SK-N-MC (cell line): Measurements from ENCODE around the gene EHBP1.

Experiments used
- EZH2 ChIP-seq: fragments of 200-600 bp; sonication (generic); IDR thresholded peaks from one replicate; pipeline ENCODE4 v1.6.1; 2017; ENCODE audit warnings: antibody characterized with exemption
- FOXP2 ChIP-seq: optimal IDR thresholded peaks from 2 replicates; pipeline ENCODE3; 2011; ENCODE audit warnings: mild to moderate bottlenecking, moderate library complexity; ENCODE audit not compliant: insufficient read depth; ENCODE audit errors: extremely low read length, control extremely low read depth
- POLR2AphosphoS5 ChIP-seq: IDR thresholded peaks from 2 replicates; pipeline ENCODE4 v1.6.1; 2012; ENCODE audit warnings: mild to moderate bottlenecking, low read depth, low read length, borderline replicate concordance

GRCh38 chr2:63057249-63058143 lies 352.0 kb downstream of the EHBP1 start:
- TF ChIP-seq POLR2AphosphoS5 (no peak), EZH2 (no peak), FOXP2 (no peak)
